OCI-M2 (cell line): Measurements from ENCODE around the gene PTPN1.

ENCODE experiments used
- DNase-seq: peaks from one replicate; lab custom pipeline; 2025; ENCODE audit not compliant: unreplicated experiment; lab: John Stamatoyannopoulos, UW

The PTPN1 gene

GRCh38 chr20:50632701-50633100, 122.5 kb downstream of the PTPN1 start:
- no peak for DNase-seq

DNA sequence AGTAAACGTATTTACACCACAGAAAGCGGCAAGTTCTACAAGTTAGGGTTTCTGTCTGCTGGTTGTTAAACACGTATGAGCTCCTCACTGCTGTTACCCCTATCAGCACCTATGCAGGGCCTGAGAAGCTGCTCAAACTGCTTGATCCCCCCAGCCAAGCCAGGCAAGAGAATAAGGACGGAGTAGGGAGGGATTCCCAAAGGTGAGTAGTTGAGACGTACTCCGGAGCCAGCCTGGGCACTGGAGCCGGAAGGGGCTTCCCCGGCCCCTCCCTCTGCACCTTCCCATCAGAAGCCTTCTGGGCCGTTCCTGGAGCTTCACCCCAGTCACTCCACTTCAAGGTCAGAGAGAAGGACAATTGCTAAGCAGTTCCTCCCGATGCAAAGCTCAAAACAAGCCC, 123.2 kb downstream of the PTPN1 start:
- no peak for DNase-seq

- no peak for DNase-seq
Observed at GRCh38 chr20:50634191-50634590, 124.0 kb downstream of the PTPN1 start.
